Breast epithelium (tissue), 3 donors: Measurements from ENCODE around the gene UTP18.

Experiments
- CTCF ChIP-seq, 3 donors: fragments of 450-650 bp; IDR thresholded peaks; one replicate each; pipeline ENCODE4 v1.5.1; 2016 to 2017; ENCODE audit warnings: antibody characterized with exemption in 3 of 3, mild to moderate bottlenecking in 3 of 3, moderate library complexity in 3 of 3
- POLR2AphosphoS5 ChIP-seq, 3 donors: sonication (generic); formaldehyde crosslinking; IDR thresholded peaks; one replicate each; pipeline ENCODE4 v1.6.1; 2017; ENCODE audit warnings: antibody characterized with exemption in 3 of 3

- TF ChIP-seq CTCF (IDR thresholded peaks at IDR 0.05) (no peak), POLR2AphosphoS5 (IDR thresholded peaks at IDR 0.05) (no peak)
These were observed 27.1 kb downstream of the UTP18 start for GRCh38 chr17:51287412-51287811.
